NCI-H82 treated with DMSO at 0.1 percent for 48 hours (cell line): ENCODE results near the gene KLHL21.
"Not testable (repeated sequence)": the region's sequence is repeated elsewhere in the genome, so short reads cannot be mapped to it uniquely, and the experiment has no call there.

Source experiments
- DNase-seq: peaks from one replicate; lab custom pipeline; 2025; ENCODE audit not compliant: unreplicated experiment; lab: John Stamatoyannopoulos, UW

Gene KLHL21

GRCh38 chr1:6585081-6585722 is 17.5 kb downstream of the KLHL21 start:
- DNase-seq = no peak

GRCh38 chr1:6584126-6585080 is 18.3 kb downstream of the KLHL21 start:
- DNase-seq = no peak

GRCh38 chr1:6582370-6582769 is 20.3 kb downstream of the KLHL21 start:
- no peak for DNase-seq

DNA sequence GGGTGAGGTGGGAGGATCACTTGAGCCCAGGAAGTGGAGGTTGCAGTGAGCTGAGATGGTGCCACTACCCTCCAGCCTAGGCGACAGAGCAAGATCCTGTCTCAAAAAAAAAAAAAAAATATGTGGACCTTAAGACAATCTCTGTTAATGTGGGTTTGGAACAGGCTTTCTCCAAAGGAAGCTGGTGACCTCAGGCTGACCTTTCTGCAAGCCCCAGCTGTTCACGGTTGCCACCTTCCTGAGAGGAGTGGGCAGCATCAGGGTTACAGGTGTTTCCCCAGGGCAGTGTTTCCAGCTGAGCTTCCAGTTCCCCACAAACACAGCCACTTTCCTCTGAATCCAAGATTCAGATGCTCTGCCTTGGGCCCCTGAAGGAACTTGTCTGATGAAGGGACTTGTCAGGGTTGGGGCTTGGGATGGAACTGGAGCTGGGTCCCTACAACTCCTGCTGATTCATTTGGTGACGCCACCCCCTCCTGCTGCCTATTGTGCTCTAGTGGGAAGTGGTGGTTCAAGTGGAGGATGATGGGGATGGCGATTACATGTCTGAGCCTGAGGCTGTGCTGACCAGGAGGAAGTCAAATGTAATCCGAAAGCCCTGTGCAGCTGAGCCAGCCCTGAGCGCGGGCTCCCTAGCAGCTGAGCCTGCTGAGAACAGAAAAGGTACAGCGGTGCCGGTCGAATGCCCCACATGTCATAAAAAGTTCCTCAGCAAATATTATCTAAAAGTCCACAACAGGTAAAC is 20.9 kb downstream of the KLHL21 start:
- no peak for DNase-seq

DNA sequence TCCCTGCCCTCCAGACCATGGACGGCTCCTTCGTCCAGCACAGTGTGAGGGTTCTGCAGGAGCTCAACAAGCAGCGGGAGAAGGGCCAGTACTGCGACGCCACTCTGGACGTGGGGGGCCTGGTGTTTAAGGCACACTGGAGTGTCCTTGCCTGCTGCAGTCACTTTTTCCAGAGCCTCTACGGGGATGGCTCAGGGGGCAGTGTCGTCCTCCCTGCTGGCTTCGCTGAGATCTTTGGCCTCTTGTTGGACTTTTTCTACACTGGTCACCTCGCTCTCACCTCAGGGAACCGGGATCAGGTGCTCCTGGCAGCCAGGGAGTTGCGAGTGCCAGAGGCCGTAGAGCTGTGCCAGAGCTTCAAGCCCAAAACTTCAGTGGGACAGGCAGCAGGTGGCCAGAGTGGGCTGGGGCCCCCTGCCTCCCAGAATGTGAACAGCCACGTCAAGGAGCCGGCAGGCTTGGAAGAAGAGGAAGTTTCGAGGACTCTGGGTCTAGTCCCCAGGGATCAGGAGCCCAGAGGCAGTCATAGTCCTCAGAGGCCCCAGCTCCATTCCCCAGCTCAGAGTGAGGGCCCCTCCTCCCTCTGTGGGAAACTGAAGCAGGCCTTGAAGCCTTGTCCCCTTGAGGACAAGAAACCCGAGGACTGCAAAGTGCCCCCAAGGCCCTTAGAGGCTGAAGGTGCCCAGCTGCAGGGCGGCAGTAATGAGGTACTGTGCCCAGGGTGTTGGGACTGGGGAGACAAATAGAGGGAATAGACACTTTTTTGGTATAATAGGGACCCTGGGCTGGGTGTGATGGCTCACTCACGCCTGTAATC is 21.9 kb downstream of the KLHL21 start:
- DNase-seq = no peak

DNA sequence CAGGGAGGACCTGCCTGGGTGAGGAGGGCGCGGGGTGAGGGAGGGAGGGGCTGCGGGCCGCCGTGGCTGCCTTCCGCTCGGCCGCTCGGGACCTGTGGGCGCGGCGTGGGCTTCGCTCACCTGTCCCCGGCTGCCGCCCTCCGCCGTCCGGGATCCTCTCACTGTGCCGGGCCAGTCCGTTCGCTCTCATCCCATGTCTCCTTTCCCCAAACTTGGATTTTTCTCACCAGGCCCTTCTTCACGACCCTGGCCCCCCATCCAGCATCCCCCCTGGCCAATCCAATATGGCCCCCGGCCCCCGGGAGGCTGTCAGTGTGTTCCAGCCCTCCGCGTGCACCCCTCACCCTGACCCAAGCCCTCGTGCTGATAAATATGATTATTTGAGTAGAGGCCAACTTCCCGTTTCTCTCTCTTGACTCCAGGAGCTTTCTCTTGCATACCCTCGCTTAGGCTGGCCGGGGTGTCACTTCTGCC is 22.5 kb downstream of the KLHL21 start:
- DNase-seq = no peak

DNA sequence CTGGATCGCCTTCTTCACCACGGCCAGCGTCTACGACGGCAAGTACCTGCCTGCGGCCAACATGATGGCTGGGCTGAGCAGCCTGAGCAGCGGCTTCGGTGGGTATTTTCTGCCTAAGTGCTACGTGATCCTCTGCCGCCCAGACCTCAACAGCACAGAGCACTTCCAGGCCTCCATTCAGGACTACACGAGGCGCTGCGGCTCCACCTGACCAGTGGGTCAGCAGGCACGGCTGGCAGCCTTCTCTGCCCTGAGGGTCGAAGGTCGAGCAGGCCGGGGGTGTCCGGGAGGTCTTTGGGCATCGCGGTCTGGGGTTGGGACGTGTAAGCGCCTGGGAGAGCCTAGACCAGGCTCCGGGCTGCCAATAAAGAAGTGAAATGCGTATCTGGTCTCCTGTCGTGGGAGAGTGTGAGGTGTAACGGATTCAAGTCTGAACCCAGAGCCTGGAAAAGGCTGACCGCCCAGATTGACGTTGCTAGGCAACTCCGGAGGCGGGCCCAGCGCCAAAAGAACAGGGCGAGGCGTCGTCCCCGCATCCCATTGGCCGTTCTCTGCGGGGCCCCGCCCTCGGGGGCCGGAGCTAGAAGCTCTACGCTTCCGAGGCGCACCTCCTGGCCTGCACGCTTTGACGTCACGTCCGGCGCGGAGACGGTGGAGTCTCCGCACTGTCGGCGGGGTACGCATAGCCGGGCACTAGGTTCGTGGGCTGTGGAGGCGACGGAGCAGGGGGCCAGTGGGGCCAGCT is 23.1 kb downstream of the KLHL21 start, which contains the start of gene ZBTB48:
TSS of gene ZBTB48 (plus strand) at position 621 of the 745 bp plus-strand sequence. CDS start 616 bp downstream, outside the sequence.
- peak; percentile 95 for DNase-seq

- DNase-seq = no peak
Observed at GRCh38 chr1:6578624-6579373, 23.9 kb downstream of the KLHL21 start.

DNA sequence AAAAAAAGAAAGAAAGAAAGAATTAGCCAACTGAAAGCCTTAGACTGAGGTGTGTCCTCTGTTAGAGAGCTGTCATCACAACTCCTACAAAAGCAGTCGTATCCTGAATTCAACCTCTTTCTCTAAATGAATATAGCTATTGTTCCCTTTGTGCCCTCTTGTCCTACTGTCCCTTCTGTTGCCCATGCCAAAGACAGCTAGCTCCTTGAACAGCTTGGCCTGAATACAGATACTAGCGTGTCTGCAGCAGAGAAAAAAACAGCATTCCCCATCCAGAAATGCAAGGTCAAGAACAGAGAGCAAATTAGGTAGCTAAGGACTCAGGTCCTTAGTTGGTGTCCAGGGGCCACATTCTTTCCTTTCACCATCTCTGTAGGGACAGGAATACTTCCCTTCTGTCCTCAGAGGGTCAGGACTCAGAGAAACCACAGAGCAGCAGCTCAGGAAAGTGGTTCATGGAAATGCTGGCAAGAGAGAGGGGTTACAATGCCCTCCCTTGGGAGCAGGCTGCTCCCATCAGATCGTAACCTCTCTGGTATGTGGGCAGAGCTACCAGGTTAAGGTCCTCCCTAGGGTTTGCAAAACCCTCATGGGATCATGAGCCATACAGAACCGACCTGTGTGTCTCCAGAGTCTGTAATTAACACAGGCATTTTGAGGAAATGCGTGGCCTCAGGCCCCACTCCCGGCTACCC is 24.7 kb downstream of the KLHL21 start:
- no peak for DNase-seq

DNA sequence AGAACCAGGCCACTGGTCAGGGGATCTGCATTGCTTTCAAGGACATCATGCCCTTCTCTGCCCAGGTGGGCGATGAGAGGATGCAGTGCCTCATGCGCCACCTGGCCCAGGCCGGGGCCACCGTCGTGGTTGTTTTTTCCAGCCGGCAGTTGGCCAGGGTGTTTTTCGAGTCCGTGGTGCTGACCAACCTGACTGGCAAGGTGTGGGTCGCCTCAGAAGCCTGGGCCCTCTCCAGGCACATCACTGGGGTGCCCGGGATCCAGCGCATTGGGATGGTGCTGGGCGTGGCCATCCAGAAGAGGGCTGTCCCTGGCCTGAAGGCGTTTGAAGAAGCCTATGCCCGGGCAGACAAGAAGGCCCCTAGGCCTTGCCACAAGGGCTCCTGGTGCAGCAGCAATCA is 27.9 kb downstream of the KLHL21 start:
- no peak for DNase-seq

DNA sequence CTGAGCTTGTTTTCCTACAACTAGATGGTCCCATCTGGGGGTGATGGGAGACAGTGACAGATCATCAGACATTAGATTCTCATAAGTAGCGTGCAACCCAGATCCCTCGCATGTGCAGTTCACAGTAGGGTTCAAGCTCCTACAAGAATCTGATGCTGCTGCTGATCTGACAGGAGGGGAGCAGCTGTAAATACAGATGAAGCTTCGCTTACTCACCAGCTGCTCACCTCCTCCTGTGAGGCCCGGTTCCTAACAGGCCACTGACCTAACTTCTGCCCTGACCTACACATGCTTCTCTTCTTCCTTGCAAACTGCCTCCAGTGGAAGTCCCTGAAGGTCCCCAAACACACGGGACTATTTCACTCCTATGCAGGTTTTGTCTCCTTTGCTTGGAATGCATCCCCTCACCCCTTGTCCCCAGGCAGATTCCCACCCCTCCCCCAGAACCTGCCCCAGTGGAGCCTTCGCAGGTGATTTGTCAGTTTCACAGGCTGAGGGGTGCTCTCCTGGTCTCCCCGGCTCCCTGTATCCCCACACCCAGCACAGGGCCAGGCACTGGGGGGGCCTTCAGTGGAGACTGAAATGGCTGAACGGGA is 28.5 kb downstream of the KLHL21 start:
- no peak for DNase-seq

DNA sequence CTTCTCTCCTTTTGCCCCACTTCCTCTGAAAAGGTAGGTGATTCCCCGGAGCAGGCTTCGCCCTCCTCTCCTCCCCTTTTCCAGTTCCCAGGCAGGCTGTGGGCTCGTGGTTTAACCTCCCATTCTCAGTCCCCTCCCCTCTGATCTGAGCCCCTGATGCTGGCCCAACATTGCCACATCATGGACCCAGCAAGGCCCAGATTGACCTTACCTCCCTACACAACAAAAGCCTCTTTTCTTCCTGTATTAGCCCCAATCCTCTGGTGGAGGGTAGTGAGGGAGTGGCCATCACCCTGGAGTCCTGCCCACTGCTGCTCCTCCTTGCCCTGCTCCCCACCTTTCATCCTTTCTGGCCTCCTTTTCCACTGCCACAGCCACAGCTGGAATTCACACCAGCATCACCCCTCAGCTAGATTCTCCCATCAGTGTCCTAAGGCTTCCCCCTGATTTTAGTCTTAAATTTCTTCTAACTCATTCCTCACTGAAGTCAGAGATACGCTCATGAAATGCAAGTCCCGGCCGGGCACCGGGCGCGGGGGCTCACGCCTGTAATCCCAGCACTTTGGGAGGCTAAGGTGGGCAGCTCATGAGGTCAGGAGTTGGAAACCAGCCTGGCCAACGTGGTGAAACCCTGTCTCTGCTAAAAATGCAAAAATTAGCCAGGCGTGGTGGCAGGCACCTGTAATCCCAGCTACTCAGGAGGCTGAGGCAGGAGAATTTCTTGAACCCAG is 29.9 kb downstream of the KLHL21 start:
- DNase-seq = no peak

GRCh38 chr1:6570987-6571386 is 31.7 kb downstream of the KLHL21 start:
- DNase-seq = no peak

- DNase-seq = no peak
Observed at GRCh38 chr1:6570100-6570499, 32.6 kb downstream of the KLHL21 start.

- no peak for DNase-seq
Observed at GRCh38 chr1:6569033-6569432, 33.6 kb downstream of the KLHL21 start.

GRCh38 chr1:6560267-6560666 is 42.4 kb downstream of the KLHL21 start:
- DNase-seq = no peak

DNA sequence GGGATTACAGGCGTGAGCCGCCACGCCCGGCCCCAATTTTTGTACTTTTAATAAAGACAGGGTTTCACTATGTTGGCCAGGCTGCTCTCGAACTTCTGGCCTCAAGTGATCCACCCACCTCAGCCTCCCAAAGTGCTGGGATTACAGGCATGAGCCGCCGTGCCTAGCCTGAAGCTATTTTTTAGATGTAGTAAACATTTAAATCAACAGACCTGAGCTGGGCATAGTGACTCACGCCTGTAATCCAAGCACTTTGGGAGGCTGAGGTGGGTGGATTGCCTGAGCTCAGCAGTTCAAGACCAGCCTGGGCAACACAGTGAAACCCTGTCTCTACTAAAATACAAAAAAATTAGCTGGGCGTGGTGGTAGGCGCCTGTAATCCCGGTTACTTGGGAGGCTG is 43.5 kb downstream of the KLHL21 start:
- DNase-seq = not testable (repeated sequence)
